Gastroesophageal sphincter (tissue), 3 donors: Measurements from ENCODE around the gene TBC1D3C.
"Not testable (repeated sequence)": the region's sequence is repeated elsewhere in the genome, so short reads cannot be mapped to it uniquely, and the experiment has no call there.

Source experiments
- CTCF ChIP-seq, 4 experiments: fragments of 200-600 bp in 2 of 4; fragments of 450-650 bp in 2 of 4; sonication (generic) in 1 of 4; IDR thresholded peaks; one replicate each; pipeline ENCODE4 v1.5.1; 2017 to 2019; ENCODE audit warnings: antibody characterized with exemption in 4 of 4, mild to moderate bottlenecking in 2 of 4, moderate library complexity in 2 of 4
- EP300 ChIP-seq: sonication (generic); formaldehyde crosslinking; IDR thresholded peaks from one replicate; pipeline ENCODE4 v1.6.1; 2017; ENCODE audit warnings: antibody characterized with exemption, mild to moderate bottlenecking
- POLR2A ChIP-seq, 2 donors: fragments of 450-650 bp; IDR thresholded peaks; one replicate each; pipeline ENCODE4 v1.6.1; 2017; ENCODE audit warnings: antibody characterized with exemption in 2 of 2, mild to moderate bottlenecking in 2 of 2, moderate library complexity in 1 of 2
- POLR2AphosphoS5 ChIP-seq: sonication (generic); formaldehyde crosslinking; IDR thresholded peaks from one replicate; pipeline ENCODE4 v1.6.1; 2017; ENCODE audit warnings: antibody characterized with exemption

GRCh38 chr17:38099262-38099661, 30.8 kb upstream of the TBC1D3C start:
- not testable (repeated sequence) for TF ChIP-seq CTCF (IDR thresholded peaks at IDR 0.05); POLR2A (IDR thresholded peaks at IDR 0.05); POLR2AphosphoS5; EP300
